CD4-positive, alpha-beta memory T cell (primary cell): Measurements from ENCODE around the gene WFS1. TPM values are rescaled to one million over a fixed set of nuclear protein-coding genes. Genes with fewer than 3 reads are reported as not detected.
A peak's percentile ranks its signal among the peaks of the same experiment; 100 is the strongest.

Source experiments
- CTCF ChIA-PET: fragments of 350-600 bp; sonication (Branson Sonifier 250); formaldehyde crosslinking; loops from one replicate; lab custom pipeline; 2021; ENCODE audit warnings: inconsistent platforms; ENCODE audit not compliant: partially characterized antibody; lab: Charles Lee
- POLR2A ChIA-PET: fragments of 350-600 bp; sonication (Branson Sonifier 250); formaldehyde crosslinking; loops from one replicate; lab custom pipeline; 2021; ENCODE audit not compliant: partially characterized antibody; lab: Charles Lee
- DNase-seq, 5 donors: peaks; one replicate each; pipeline versions ENCODE4 v3.0.0 to v3.0.0-alpha.2; 2020 to 2022; ENCODE audit warnings: mixed read lengths in 1 of 5
- H3K27ac ChIP-seq: one replicate; pipeline ENCODE4 v1.7.0; 2013; ENCODE audit warnings: low read depth, low read length
- H3K27me3 ChIP-seq: 2 replicates; pipeline ENCODE4 v1.7.0; 2013; ENCODE audit warnings: mild to moderate bottlenecking, low read length, moderate library complexity; ENCODE audit not compliant: insufficient read depth
- H3K36me3 ChIP-seq: 2 replicates; pipeline ENCODE4 v1.7.0; 2013; ENCODE audit warnings: mild to moderate bottlenecking, low read length, moderate library complexity; ENCODE audit not compliant: insufficient read depth
- H3K4me1 ChIP-seq: 2 replicates; pipeline ENCODE4 v1.7.0; 2013; ENCODE audit warnings: mild to moderate bottlenecking, low read length, moderate library complexity; ENCODE audit not compliant: insufficient read depth
- H3K4me3 ChIP-seq, 2 donors: one replicate each; pipeline ENCODE4 v1.7.0; 2013; ENCODE audit warnings: low read length in 2 of 2, mild to moderate bottlenecking in 1 of 2
- H3K9me3 ChIP-seq, 2 donors: one replicate each; pipeline ENCODE4 v1.7.0; 2013; ENCODE audit warnings: low read length in 2 of 2, control low read depth in 1 of 2; ENCODE audit not compliant: control insufficient read depth in 1 of 2
- H3K27ac Mint-ChIP-seq, 7 donors: one replicate each; pipeline ENCODE4 v1.8.0; 2020 to 2021; ENCODE audit warnings: mixed read lengths in 7 of 7, mild to moderate bottlenecking in 6 of 7, inconsistent platforms in 3 of 7, moderate library complexity in 3 of 7
- H3K27me3 Mint-ChIP-seq, 2 donors: one replicate each; pipeline ENCODE4 v1.8.0; 2020 to 2021; ENCODE audit warnings: mixed read lengths in 2 of 2
- H3K36me3 Mint-ChIP-seq, 2 donors: one replicate each; pipeline ENCODE4 v1.8.0; 2020 to 2021; ENCODE audit warnings: mixed read lengths in 2 of 2, inconsistent platforms in 1 of 2, mild to moderate bottlenecking in 1 of 2
- H3K4me1 Mint-ChIP-seq, 4 donors: one replicate each; pipeline ENCODE4 v1.8.0; 2020 to 2021; ENCODE audit warnings: mixed read lengths in 4 of 4, mild to moderate bottlenecking in 1 of 4
- H3K4me3 Mint-ChIP-seq, 8 donors: one replicate each; pipeline ENCODE4 v1.8.0; 2020 to 2021; ENCODE audit warnings: mixed read lengths in 8 of 8, mild to moderate bottlenecking in 7 of 8, moderate library complexity in 6 of 8, inconsistent platforms in 3 of 8
- H3K9me3 Mint-ChIP-seq, 8 donors: one replicate each; pipeline ENCODE4 v1.8.0; 2020 to 2021; ENCODE audit warnings: mixed read lengths in 8 of 8, mild to moderate bottlenecking in 5 of 8, inconsistent platforms in 3 of 8, moderate library complexity in 1 of 8
- intact Hi-C: fragments of 100-400 bp; cut with micrococcal nuclease; formaldehyde crosslinking; loops from one replicate; pipeline ENCODE4 v1.15.1; 2023
- polyA plus RNA-seq, 2 donors: library from polyadenylated mRNA; unstranded; fragments of 300-500 nt; fragmentation: Illumina TruSeq; gene quantifications; one replicate each; pipeline ENCODE4 v1.2.3, GENCODE V29; 2021
- total RNA-seq, 2 experiments: library from RNA; stranded (reverse); gene quantifications; one replicate each; pipeline ENCODE4 v1.2.3, GENCODE V29; 2021

WFS1 gene
- total and polyA plus RNA-seq, 4 experiments from 2014 or later, result 2.6 to 5.5 (median 4.3) TPM

- intact Hi-C loops, result loop anchor here (5.0 kb wide), 1 partner anchor 1838 kb away; no protein-coding TSS in a partner anchor
- DNase-seq, result no peak
- POLR2A ChIA-PET, result interaction anchor here (0.5 kb wide), 1 partner anchor 56 kb away, joined by 3 read pairs; no protein-coding TSS in a partner anchor
- Histone ChIP-seq H3K4me3 (no peak overlapping the region), H3K9me3 (no peaks in the 10 kb centered on the region), H3K36me3 (no peaks in the 10 kb centered on the region), H3K27me3 (peaks cover 10% of the 10 kb centered on the region), H3K4me1 (no peaks in the 10 kb centered on the region), H3K27ac (no peak overlapping the region)
- no peaks in the 10 kb centered on the region for H3K36me3 Mint-ChIP-seq
- H3K27me3 Mint-ChIP-seq, result peaks cover 14 to 16% of the 10 kb centered on the region in 2 donors
- CTCF ChIA-PET, result interaction anchor here (1.2 to 16.0 kb wide), 6 partner anchors 9 to 388 kb away, joined by 3 to 374 read pairs (median 3); no protein-coding TSS in a partner anchor
- peaks cover 0 to 3% (median 0%) of the 10 kb centered on the region in 4 donors for H3K4me1 Mint-ChIP-seq
- H3K4me3 Mint-ChIP-seq, result no peak overlapping the region
- H3K9me3 Mint-ChIP-seq, result peaks cover 0 to 6% (median under 1%) of the 10 kb centered on the region in 8 donors
- no peak overlapping the region for H3K27ac Mint-ChIP-seq
Measured at GRCh38 chr4:6324999-6325787, 55.5 kb downstream of the WFS1 start.

DNA sequence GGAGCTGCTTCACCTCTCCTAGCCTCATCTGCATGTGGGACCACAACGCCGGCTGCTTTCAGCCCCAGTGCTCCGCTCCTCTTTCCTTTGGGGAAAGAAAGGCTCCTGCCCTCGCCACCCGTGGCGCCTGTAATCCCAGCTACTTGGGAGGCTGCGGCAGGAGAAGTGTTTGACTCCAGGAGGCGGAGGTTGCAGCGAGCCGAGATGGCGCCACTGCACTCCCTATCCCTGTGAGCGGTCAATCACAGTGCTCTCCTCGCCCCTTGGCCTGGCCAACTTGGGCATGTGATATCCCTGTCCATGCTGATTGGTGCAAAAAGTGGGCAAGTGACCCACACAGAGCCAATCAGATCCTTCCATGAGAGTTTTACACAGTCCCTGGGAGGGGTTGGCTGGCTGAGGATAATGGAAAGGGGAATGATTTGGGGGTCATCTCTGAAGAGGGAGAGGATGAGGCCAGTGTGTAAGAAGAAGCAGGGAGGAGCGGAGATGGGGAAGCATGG, 56.2 kb downstream of the WFS1 start:
- Mint-ChIP-seq H3K27me3 (peaks cover 9 to 13% of the 10 kb centered on the region in 2 donors), H3K4me3 (no peak overlapping the region), H3K36me3 (no peaks in the 10 kb centered on the region), H3K9me3 (peaks cover 0 to 2% (median 0%) of the 10 kb centered on the region in 8 donors), H3K4me1 (peaks cover 0 to 3% (median 0%) of the 10 kb centered on the region in 4 donors), H3K27ac (no peak overlapping the region)
- no peaks in the 10 kb centered on the region for H3K9me3 ChIP-seq
- H3K27ac ChIP-seq, result no peak overlapping the region
- CTCF ChIA-PET, result interaction anchor here (1.2 to 16.0 kb wide), 8 partner anchors 8 to 388 kb away, joined by 3 to 374 read pairs (median 8); no protein-coding TSS in a partner anchor
- no peaks in the 10 kb centered on the region for H3K4me1 ChIP-seq
- H3K4me3 ChIP-seq, result no peak overlapping the region
- no peaks in the 10 kb centered on the region for H3K36me3 ChIP-seq
- intact Hi-C loops, result loop anchor here (5.0 kb wide), 1 partner anchor 1839 kb away; no protein-coding TSS in a partner anchor
- H3K27me3 ChIP-seq, result peaks cover 10% of the 10 kb centered on the region
- no peak for DNase-seq
- POLR2A ChIA-PET, result interaction anchor here (0.5 kb wide), 1 partner anchor 57 kb away, joined by 3 read pairs; no protein-coding TSS in a partner anchor

GRCh38 chr4:6326312-6327060, 56.8 kb downstream of the WFS1 start:
- H3K27me3 ChIP-seq, result peaks cover 10% of the 10 kb centered on the region
- H3K4me3 Mint-ChIP-seq, result no peak overlapping the region
- no peaks in the 10 kb centered on the region for H3K9me3 ChIP-seq
- peaks cover 0 to 3% (median 0%) of the 10 kb centered on the region in 4 donors for H3K4me1 Mint-ChIP-seq
- no peaks in the 10 kb centered on the region for H3K36me3 Mint-ChIP-seq
- H3K27ac ChIP-seq, result no peak overlapping the region
- no peaks in the 10 kb centered on the region for H3K4me1 ChIP-seq
- intact Hi-C loops, result loop anchor here (1.0 to 5.0 kb wide), 2 partner anchors 76 to 1839 kb away; no protein-coding TSS in a partner anchor
- H3K27me3 Mint-ChIP-seq, result peaks cover 9 to 10% of the 10 kb centered on the region in 2 donors
- no peaks in the 10 kb centered on the region for H3K9me3 Mint-ChIP-seq
- H3K27ac Mint-ChIP-seq, result no peak overlapping the region
- ChIA-PET CTCF (interaction anchor here (1.0 to 16.0 kb wide), 16 partner anchors 8 to 328 kb away, joined by 3 to 374 read pairs (median 8); partner anchors contain the start of gene WFS1), POLR2A (interaction anchor here (1.2 kb wide), 1 partner anchor 76 kb away, joined by 4 read pairs; no protein-coding TSS in a partner anchor)
- DNase-seq, result no peak
- no peaks in the 10 kb centered on the region for H3K36me3 ChIP-seq
- H3K4me3 ChIP-seq, result no peak overlapping the region

- ChIA-PET CTCF (interaction anchor here (0.6 to 16.0 kb wide), 25 partner anchors 9 to 546 kb away, joined by 3 to 374 read pairs (median 6); partner anchors contain the start of gene WFS1), POLR2A (interaction anchor here (0.6 to 1.2 kb wide), 2 partner anchors 11 to 77 kb away, joined by 3 to 4 read pairs; no protein-coding TSS in a partner anchor)
- H3K27ac ChIP-seq, result no peak overlapping the region
- H3K36me3 ChIP-seq, result no peaks in the 10 kb centered on the region
- peak; percentile 68 to 74 (median 70) for DNase-seq
- H3K4me3 ChIP-seq, result no peak overlapping the region
- Mint-ChIP-seq H3K36me3 (no peaks in the 10 kb centered on the region), H3K27me3 (peaks cover 9 to 10% of the 10 kb centered on the region in 2 donors), H3K27ac (no peak overlapping the region), H3K4me1 (peaks cover 0 to 3% (median 0%) of the 10 kb centered on the region in 4 donors), H3K9me3 (no peaks in the 10 kb centered on the region), H3K4me3 (no peak overlapping the region)
- intact Hi-C loops, result loop anchor here (1.0 to 5.0 kb wide), 2 partner anchors 77 to 1840 kb away; no protein-coding TSS in a partner anchor
- peaks cover 10% of the 10 kb centered on the region for H3K27me3 ChIP-seq
- H3K4me1 ChIP-seq, result no peaks in the 10 kb centered on the region
- H3K9me3 ChIP-seq, result no peaks in the 10 kb centered on the region
Measured at GRCh38 chr4:6327220-6327917, 57.7 kb downstream of the WFS1 start.

GRCh38 chr4:6328526-6328925, 58.9 kb downstream of the WFS1 start:
- Mint-ChIP-seq H3K27me3 (peaks cover 9 to 12% of the 10 kb centered on the region in 2 donors), H3K9me3 (peaks cover 0 to 2% (median 0%) of the 10 kb centered on the region in 8 donors), H3K4me1 (peaks cover 0 to 2% (median 1%) of the 10 kb centered on the region in 4 donors), H3K36me3 (no peaks in the 10 kb centered on the region), H3K27ac (no peak overlapping the region), H3K4me3 (no peak overlapping the region)
- CTCF ChIA-PET, result interaction anchor here (1.0 to 16.0 kb wide), 14 partner anchors 9 to 366 kb away, joined by 3 to 374 read pairs (median 7); partner anchors contain the start of gene WFS1
- H3K9me3 ChIP-seq, result no peaks in the 10 kb centered on the region
- H3K27me3 ChIP-seq, result peaks cover 10% of the 10 kb centered on the region
- intact Hi-C loops, result loop anchor here (5.0 kb wide), 1 partner anchor 1841 kb away; no protein-coding TSS in a partner anchor
- no peaks in the 10 kb centered on the region for H3K4me1 ChIP-seq
- no peaks in the 10 kb centered on the region for H3K36me3 ChIP-seq
- no peak for DNase-seq
- POLR2A ChIA-PET, result no interaction called here
- no peak overlapping the region for H3K4me3 ChIP-seq
- H3K27ac ChIP-seq, result no peak overlapping the region
